Smooth muscle cell (in vitro differentiated cells): Measurements from ENCODE around the gene CLASP2. TPM values are rescaled to one million over a fixed set of nuclear protein-coding genes. Genes with fewer than 3 reads are reported as not detected.

Source experiments
- DNase-seq: peaks from one replicate; lab custom pipeline; 2025; ENCODE audit not compliant: unreplicated experiment; lab: John Stamatoyannopoulos, UW
- H2AFZ ChIP-seq: fragments of 200-600 bp; sonication (generic); 2 replicates; pipeline ENCODE4 v1.6.0; 2016; ENCODE audit warnings: antibody characterized with exemption, low read depth, mild to moderate bottlenecking
- H3F3A ChIP-seq: fragments of 200-600 bp; sonication (generic); 2 replicates; pipeline ENCODE4 v1.6.0; 2017; ENCODE audit warnings: antibody characterized with exemption, low read depth
- H3K27ac ChIP-seq: fragments of 200-600 bp; sonication (generic); 2 replicates; pipeline ENCODE4 v1.5.1; 2016; ENCODE audit warnings: low read depth, mild to moderate bottlenecking
- H3K27me3 ChIP-seq: fragments of 200-600 bp; sonication (generic); 2 replicates; pipeline ENCODE4 v1.6.1; 2016; ENCODE audit warnings: low read depth, mild to moderate bottlenecking
- H3K36me3 ChIP-seq: fragments of 200-600 bp; sonication (generic); 2 replicates; pipeline ENCODE4 v1.5.1; 2016; ENCODE audit warnings: low read depth
- H3K4me1 ChIP-seq: fragments of 200-600 bp; sonication (generic); 2 replicates; pipeline ENCODE4 v1.5.1; 2016; ENCODE audit warnings: low read depth
- H3K4me2 ChIP-seq: fragments of 200-600 bp; sonication (generic); 2 replicates; pipeline ENCODE4 v1.6.0; 2016; ENCODE audit warnings: mild to moderate bottlenecking
- H3K4me3 ChIP-seq: fragments of 200-600 bp; sonication (generic); 2 replicates; pipeline ENCODE4 v1.5.1; 2016; ENCODE audit warnings: mild to moderate bottlenecking
- H3K79me2 ChIP-seq: fragments of 200-600 bp; sonication (generic); 2 replicates; pipeline ENCODE4 v1.6.0; 2016; ENCODE audit warnings: low read depth, mild to moderate bottlenecking
- H3K9ac ChIP-seq: fragments of 200-600 bp; sonication (generic); 2 replicates; pipeline ENCODE4 v1.6.0; 2016; ENCODE audit warnings: low read depth
- H3K9me3 ChIP-seq: fragments of 200-600 bp; sonication (generic); replicated peaks from 2 replicates; pipeline ENCODE4 v1.5.1; 2016; ENCODE audit warnings: low read depth
- H4K20me1 ChIP-seq: fragments of 200-600 bp; sonication (generic); 2 replicates; pipeline ENCODE4 v1.6.0; 2016; ENCODE audit warnings: low read depth
- WGBS: methylation state at CpG from one replicate; pipeline ENCODE4 v1.1.7; 2016; ENCODE audit warnings: low lambda C conversion rate; 5-methylcytosine and 5-hydroxymethylcytosine counted together
- polyA plus RNA-seq: library from polyadenylated mRNA; unstranded; fragments of >200 nt; fragmentation: Nextera tagmentation; extraction: Ambion mirVana; gene quantifications from 2 replicates; pipeline ENCODE4 v1.2.1, GENCODE V29; 2016
- total RNA-seq: library from RNA; depleted of rRNA; stranded (reverse); fragments of >200 nt; gene quantifications from 2 replicates; pipeline ENCODE4 v1.2.3, GENCODE V29; 2014
- TF ChIP-seq, protein P1 (sequence below): fragments of 200-600 bp; sonication (generic); IDR thresholded peaks from 2 replicates; pipeline ENCODE4 v1.5.1; 2017; ENCODE audit warnings: borderline replicate concordance, mild to moderate bottlenecking, antibody characterized with exemption; ENCODE audit not compliant: insufficient read depth, poor library complexity, severe bottlenecking

The CLASP2 gene
- total and polyA plus RNA-seq, 2 experiments from 2014 or later = 17.9 to 61.4 TPM

DNA sequence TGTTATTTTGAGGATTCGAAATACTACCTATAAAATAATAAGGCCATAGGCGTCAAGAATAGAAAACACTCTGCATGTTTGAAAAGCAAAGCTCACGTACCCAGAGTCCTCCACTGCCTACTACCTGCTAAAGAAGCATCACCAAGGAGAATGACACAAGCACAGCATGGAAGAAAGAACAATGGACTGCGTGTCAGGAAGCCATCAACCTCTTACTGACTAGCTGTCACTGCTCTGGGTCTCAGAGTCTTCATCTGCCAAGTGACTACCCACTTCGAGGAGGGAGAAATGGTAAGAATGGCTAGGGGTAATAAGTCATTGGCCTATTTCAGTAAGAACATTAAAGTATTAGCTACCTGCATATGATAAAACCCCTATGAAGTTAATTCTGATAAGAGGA lies 49.4 kb downstream of the CLASP2 start:
- no peak overlapping the region for H3K4me3 ChIP-seq
- no peak overlapping the region for H2AFZ ChIP-seq
- H3K4me2 ChIP-seq = no peak overlapping the region
- no peaks in the 10 kb centered on the region for H4K20me1 ChIP-seq
- no peak overlapping the region for H3K9ac ChIP-seq
- no peaks in the 10 kb centered on the region for H3K36me3 ChIP-seq
- TF ChIP-seq, protein P1, sequence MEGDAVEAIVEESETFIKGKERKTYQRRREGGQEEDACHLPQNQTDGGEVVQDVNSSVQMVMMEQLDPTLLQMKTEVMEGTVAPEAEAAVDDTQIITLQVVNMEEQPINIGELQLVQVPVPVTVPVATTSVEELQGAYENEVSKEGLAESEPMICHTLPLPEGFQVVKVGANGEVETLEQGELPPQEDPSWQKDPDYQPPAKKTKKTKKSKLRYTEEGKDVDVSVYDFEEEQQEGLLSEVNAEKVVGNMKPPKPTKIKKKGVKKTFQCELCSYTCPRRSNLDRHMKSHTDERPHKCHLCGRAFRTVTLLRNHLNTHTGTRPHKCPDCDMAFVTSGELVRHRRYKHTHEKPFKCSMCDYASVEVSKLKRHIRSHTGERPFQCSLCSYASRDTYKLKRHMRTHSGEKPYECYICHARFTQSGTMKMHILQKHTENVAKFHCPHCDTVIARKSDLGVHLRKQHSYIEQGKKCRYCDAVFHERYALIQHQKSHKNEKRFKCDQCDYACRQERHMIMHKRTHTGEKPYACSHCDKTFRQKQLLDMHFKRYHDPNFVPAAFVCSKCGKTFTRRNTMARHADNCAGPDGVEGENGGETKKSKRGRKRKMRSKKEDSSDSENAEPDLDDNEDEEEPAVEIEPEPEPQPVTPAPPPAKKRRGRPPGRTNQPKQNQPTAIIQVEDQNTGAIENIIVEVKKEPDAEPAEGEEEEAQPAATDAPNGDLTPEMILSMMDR = no peak
- DNase-seq = no peak
- no peaks in the 10 kb centered on the region for H3F3A ChIP-seq
- H3K9me3 ChIP-seq = no peaks in the 10 kb centered on the region
- H3K27ac ChIP-seq = no peak overlapping the region
- H3K4me1 ChIP-seq = no peaks in the 10 kb centered on the region
- H3K79me2 ChIP-seq = no peaks in the 10 kb centered on the region
- 95% methylated on average over 5 of the region's 5 CpGs for WGBS
- no peaks in the 10 kb centered on the region for H3K27me3 ChIP-seq

DNA sequence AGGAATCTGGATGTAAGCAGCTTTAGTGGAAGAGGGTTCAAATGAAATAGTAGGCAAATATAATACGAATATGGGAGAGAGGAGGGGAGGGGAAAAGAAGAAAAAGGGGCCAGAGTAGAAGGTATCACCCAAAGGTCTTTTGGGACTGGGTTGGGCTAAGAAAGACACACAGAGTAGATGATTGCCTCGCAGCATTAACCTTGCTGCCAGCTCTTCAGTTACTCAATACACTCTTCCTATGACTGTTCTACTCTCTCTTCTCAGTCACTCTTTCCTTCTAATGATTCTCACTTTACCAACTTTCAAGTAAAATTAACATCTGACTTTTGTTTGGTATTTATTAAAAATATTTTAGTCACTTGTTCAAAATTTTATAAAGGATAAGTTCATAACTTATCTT lies 52.8 kb downstream of the CLASP2 start:
- H2AFZ ChIP-seq = no peak overlapping the region
- H3F3A ChIP-seq = no peaks in the 10 kb centered on the region
- no peak overlapping the region for H3K9ac ChIP-seq
- 98% methylated on average over 2 of the region's 2 CpGs for WGBS
- TF ChIP-seq, protein P1 = no peak
- no peak overlapping the region for H3K4me3 ChIP-seq
- no peak for DNase-seq
- peaks cover 8% of the 10 kb centered on the region for H3K4me1 ChIP-seq
- no peaks in the 10 kb centered on the region for H3K27me3 ChIP-seq
- H3K79me2 ChIP-seq = no peaks in the 10 kb centered on the region
- H4K20me1 ChIP-seq = no peaks in the 10 kb centered on the region
- H3K9me3 ChIP-seq = no peaks in the 10 kb centered on the region
- no peaks in the 10 kb centered on the region for H3K36me3 ChIP-seq
- H3K4me2 ChIP-seq = no peak overlapping the region
- no peak overlapping the region for H3K27ac ChIP-seq

DNA sequence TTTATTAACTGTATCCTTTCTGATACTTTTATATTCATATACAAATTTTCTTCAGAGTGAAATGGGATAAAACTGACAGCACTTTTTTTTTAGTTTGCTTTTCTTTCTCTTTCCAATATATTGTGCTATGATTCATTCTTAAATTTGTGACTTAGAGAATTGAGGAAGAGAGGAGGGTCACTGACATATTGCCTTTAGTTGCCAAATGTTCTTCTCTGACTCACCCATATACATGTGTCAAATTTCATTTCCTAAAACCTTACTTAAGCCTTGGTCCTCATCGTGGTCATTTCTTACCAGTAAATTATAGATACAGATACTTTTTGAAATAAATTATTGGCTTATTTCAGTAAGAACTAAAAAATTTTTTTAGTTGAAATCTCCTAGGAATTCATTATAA lies 53.9 kb downstream of the CLASP2 start:
- Histone ChIP-seq H3K4me3 (no peak overlapping the region), H4K20me1 (no peaks in the 10 kb centered on the region), H3K9me3 (no peaks in the 10 kb centered on the region), H3K4me1 (peaks cover 15% of the 10 kb centered on the region), H2AFZ (no peak overlapping the region), H3K27ac (no peak overlapping the region), H3K79me2 (no peaks in the 10 kb centered on the region), H3K36me3 (no peaks in the 10 kb centered on the region), H3F3A (peaks cover 1% of the 10 kb centered on the region), H3K9ac (no peak overlapping the region), H3K27me3 (no peaks in the 10 kb centered on the region), H3K4me2 (no peak overlapping the region)
- WGBS = 63% methylated on average over 1 of the region's 1 CpG
- TF ChIP-seq, protein P1 = no peak
- no peak for DNase-seq

DNA sequence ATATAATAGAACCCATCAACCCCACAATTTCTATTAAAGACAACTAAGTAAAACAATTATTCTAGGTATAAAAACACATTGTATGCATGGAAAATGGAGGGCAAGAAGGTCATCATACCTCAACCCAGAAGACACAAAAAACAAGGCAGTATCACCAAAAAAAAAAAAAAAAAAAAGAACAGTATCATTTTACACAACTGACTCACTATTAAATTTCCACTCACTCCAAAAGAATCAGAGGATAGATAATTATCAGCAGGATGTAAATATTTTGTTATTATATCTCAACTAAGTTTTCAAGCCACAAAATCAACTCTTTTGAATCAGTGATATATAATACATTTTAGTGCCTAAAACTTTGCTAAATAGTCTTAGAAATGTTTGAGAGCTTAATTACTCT lies 55.0 kb downstream of the CLASP2 start:
- peaks cover 10% of the 10 kb centered on the region for H4K20me1 ChIP-seq
- no peaks in the 10 kb centered on the region for H3K36me3 ChIP-seq
- no peak overlapping the region for H2AFZ ChIP-seq
- no peak for DNase-seq
- peaks cover 24% of the 10 kb centered on the region for H3K4me1 ChIP-seq
- peaks cover 2% of the 10 kb centered on the region for H3K79me2 ChIP-seq
- no peak overlapping the region for H3K4me3 ChIP-seq
- no peak overlapping the region for H3K4me2 ChIP-seq
- no peak overlapping the region for H3K9ac ChIP-seq
- H3K9me3 ChIP-seq = no peaks in the 10 kb centered on the region
- no peak overlapping the region for H3K27ac ChIP-seq
- TF ChIP-seq, protein P1 = no peak
- no peaks in the 10 kb centered on the region for H3K27me3 ChIP-seq
- peaks cover 9% of the 10 kb centered on the region for H3F3A ChIP-seq
